ENCODE data around the gene CDH22.

Gene CDH22

DNA sequence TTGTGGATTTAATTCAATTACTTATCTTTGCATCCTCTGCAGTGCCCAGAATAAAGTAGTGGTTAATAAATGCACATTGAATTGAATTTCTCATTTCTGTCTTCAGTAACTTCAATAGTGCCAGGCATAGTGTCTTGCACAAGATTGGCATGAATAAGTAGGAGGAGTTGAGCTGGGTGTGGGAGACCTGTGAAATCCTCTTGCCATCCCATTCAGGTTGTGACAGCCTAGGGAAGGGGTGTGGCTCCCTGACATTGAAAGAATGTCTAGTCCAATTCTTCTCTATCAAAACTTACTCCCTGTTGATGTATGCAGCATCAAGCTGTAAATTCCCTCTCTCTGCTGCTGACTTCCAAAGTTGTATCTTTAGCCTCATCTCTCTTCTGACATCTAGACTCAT lies 73.2 kb downstream of the CDH22 start:
- ATAC-seq, result no peak

DNA sequence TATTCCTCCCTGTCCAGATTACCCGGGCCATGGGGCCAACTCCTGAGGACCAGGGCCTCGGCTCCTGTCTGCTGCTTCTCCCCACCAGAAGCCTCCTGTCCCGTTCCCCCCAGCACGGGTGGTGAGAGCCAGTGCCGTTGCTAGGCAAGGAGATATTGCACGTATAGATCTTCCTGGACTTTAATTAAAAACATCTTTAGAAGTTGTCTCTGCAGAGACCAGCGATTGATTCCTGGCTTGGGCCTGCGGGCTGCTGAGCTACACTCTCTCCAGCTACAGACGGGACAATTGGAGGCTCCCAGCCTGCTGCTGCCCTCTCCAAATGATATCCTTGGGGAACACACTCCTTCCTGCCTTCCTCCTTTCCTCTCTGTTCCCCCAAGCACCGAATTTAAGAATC lies 74.6 kb downstream of the CDH22 start:
- ATAC-seq, result no peak

DNA sequence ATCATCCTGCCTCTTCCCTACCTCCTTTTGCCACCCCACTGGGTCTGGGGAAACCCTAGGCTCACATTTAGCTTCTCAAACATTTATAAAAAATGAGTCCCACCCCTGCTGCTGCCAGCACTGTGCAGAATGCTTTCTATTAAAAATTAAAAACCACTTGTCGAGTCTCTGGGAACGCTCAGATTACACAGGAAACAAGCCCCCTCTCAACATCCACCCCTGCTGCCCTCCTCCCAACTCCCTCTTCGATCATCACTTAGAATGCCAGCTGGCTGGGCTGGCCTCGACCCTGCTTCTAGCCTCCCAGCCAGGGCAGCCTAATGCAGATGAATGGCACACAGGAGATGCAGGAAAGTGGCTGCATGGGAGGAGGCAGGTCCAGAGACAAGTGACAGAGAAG lies 75.8 kb downstream of the CDH22 start:
- ATAC-seq, result no peak

DNA sequence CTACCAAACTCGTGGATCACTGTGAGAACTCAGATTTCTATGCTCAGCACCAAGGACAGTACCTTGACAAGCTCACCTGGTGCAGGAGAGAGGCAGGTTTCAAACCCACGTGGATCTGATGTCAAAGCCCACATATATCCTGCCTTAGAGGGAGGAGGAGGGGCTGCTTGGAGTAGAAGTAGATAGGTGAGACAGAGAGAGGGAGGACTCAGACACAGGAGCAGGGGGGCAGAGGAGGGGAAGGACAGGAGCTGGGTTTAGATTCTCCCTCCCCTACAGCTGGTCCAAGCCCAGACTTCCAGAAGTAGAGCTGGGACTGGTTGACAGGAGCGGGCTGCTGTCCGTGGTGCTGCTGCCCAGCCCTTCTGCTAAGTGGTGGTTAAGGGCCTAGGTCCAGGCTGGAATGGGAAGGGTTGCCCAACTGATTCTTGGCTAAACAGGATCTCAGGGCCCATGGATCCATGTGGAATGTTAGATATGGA lies 77.5 kb downstream of the CDH22 start:
- no peak for ATAC-seq

DNA sequence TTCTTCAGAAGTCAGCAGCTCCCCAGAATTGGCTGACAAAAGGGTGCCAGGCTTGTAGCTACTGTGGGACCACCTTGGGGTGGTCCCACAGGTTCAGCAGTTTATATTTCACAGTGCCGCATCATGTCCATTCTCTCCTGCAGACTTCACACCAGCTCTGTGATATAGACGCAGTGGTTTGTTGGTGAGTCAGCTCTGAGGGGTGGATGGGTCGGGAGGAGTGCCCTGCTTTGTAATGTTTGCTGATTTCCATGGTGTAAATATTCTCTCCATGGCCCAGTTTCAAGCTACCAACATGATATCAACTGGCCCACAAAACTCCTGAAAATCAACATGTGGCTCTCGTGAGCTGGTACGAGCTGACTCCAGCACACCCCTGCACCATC lies 78.2 kb downstream of the CDH22 start:
- no peak for ATAC-seq

DNA sequence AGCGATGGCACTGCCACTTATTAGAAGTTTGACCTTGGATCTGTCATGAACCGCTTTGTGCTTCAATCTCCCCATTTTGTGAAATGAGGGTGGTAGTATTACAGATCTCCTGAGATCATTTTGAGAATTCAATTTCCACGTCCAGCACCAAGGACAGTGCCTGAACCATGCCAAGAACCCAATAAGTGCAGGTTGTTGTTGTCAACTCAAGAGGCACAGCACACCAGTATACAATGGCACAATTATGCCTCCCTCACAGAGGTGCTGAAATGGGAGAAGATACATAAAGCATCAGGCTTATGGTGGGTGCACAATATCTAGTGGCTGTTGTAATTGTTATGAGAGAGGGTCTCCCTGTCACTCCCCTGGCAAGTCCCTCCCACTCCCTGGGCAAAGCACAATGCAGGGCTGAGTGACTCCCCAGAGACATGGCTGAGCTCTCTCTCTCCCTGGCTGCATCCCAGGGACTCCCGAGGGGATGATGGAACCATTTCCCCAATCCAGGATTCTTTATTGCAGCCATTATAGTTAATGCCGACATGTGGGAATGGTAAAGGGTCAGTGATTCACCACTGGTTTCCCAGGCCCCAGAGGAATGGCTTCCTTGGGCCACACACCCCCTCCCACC lies 78.7 kb downstream of the CDH22 start:
- ATAC-seq, result no peak

DNA sequence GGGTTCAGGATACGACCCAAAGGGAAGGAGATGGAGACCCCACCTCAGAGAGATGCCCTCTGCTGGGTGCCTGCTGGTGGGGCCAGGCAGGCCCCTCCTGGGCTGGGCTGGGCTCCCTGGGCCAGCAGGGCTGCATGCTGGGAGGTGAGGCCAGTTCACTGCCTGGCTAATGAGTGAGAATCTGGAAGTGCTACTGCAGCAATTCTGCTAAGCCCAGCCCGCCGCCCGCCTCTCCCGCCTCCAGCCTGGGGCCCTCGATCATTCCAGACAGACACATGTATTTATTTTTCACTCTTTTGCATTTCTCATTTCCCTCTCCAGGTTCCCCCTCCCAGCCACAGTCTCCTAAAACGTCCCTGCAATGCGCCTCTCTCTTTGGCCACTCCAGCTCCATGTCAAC lies 79.6 kb downstream of the CDH22 start:
- no peak for ATAC-seq

DNA sequence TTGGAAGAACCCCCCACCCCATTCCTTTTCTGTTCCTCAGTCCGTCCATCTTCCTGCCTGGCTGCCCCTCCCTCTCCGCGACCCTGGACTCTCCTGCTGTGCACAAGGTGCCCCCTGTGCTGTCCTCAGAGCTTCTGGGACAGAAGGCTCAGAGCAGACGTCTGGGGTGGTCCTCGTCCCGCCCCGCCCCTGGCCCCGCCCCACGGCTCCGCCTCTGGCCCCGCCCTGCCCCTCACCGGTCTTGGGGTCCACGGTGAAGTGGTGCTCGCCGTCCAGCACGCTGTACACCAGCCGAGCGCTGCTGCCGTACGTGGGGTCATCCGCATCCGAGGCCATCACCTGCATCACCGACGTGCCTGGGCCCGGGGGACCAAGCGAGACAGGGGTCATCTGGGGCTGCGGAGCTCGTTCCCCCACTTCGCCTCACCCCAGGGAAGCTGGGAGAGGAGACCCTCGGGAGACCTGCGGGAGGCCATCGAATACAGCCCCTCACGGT lies 81.0 kb downstream of the CDH22 start:
- no peak for ATAC-seq

DNA sequence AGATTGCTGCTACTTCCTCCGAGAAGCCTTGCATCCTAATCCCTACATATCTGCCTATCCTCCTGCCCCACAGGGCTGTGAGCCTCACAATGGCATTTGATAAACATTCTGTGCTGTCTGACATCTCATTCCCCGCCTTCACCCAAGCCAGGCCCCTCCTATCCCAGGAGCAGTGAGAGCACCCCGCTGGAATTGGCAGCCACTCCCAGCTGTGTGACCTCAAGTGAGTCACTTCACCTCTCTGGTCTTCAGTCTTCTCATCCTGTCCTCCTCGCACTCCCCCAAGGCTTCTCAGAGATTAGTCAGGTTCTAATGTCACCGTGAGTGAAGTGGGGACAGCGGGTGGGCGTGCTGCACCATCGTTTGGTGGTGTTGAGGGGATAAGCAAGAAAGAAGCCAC lies 81.7 kb downstream of the CDH22 start:
- ATAC-seq, result no peak

DNA sequence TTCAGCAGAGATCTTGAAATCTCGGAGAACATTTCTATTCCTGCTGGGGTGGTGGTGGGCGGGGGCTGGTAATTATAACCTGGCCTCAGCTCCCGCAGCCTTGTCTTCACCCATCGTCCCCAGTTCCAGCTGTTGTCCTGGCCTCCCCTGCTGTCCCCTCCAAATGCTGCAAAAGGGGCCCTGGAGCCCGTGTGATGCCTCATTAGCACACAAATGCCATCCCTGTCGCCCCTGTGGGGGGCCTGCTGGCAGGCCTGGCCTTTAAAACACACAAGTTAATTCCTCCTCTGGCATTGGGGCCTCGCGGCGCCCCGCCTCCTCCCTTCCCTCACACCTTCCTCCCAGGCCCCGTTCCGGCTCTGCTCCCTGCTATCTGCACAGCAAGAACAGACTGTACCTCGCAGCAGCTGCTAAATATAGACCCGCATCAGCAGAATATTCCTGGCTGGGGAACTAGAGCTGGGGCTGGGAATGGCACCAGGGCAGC lies 85.7 kb downstream of the CDH22 start:
- no peak for ATAC-seq

DNA sequence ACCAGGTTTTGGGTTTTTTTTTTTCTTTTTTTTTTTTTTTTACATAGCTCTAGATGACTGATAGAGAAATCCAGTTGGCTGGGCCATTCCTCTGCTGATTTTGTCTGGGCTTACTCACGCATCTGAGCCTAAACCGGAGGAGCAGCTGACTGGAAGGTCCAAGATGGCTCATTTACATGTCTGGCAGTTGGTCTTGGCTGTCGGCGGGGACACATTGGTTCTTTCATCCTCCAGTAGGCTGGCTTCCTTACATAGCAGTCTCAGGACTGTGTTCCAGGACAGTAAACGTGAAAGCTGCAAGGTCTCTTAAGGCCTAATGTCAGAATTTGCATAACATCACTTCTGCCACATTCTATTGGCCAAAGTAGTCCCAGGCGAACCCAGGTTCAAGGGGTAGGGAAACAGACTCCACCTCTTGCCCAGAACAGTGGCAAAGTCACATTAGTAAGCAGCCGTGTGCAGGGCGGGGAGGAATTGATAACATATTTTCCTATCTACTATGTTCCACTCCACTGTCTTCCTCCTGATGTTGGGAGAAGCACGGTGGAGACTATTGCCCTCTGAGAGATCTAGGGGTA lies 87.0 kb downstream of the CDH22 start:
- no peak for ATAC-seq

DNA sequence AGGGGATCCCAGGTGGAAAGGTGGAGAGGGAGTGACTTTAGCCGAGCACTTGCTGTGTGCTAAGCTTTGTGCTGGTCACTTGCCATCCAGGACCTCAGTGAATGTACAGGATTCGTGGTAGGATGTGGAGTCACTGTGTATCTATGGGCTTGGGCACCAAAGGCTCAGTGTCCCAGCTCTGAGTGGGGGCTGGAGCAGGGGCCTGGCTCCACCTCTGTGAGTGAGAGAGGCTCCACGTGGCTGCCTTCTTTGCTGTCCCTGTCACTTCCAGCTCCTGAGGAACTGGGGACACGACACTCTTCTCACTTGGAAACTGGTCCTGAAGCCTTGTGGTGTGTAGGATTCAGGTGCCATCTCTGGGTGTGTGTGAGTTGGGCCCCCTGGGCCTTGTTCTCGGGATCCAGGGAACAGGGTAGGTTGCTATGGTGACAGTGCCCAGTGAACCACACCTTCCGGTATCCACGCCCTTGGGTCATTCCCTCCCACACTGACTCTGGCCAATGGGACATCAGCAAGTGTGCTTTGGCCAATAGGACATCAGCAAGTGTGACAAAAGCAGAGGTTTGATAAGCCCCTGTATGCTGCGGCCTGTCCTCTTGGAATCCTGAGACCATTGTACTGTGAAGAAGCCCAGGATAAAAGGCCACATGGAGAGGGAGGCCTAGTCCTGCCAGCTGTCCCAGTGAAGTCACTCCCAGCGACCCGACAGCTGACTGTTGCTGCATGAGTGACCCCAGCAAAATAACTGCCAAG lies 87.7 kb downstream of the CDH22 start:
- ATAC-seq, result no peak

DNA sequence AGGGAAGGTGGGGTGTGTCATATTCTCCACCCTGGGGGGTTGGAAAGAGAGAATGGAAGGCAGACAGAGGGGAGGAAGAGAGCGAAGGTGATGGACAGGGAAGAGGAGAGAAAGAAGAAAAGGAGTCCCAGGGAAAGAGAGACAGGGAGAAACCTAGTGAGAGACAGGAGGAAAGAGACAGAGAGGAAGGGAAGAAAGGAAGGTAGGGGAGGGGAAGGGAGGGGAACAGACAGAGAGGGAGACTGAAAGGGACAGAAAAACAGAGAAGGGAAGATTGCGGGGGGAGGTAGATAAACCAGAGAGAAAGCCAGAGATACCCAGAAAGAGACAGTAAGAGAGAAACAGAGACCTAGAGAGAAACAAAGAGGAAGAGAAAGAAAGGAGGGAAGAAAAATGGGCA lies 88.4 kb downstream of the CDH22 start:
- ATAC-seq, result no peak

DNA sequence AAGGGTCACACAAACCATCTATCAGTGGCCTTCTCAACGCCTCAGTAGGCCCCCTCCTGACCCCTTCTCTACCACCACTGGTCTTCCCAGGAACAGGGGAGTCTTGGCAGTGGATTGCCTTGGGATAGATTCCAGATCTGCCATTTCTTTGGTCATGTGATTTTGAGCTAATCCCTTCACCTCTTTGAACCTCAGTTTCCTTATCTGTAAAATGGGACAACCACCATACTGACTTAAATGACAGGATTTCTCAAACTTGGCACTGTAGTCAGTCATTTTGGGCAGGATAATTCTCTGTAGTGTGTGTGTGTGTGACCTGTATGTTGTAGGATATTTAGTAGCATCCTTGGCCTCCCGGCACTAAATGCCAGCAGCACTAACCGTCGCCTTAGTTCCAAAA lies 89.1 kb downstream of the CDH22 start:
- ATAC-seq, result no peak

DNA sequence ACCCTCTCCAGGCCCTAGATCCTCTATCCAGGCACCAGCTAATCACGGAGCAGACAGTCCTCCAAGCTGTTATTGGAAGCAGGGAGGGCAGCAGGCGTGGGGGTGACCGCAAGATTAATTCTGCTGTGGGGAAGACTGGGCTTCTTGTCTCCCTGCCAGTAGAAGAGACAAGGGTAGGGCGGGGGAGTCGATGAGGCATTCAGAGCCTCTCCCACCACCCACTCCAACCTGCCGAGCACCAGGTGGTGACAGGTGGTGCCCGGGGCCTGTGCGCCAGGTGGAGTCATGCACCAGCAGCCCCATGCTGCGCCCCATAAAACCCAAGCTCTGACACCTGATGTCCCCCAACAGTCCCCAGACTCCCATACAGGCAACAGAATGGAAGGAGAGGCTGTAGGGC lies 89.6 kb downstream of the CDH22 start:
- no peak for ATAC-seq

DNA sequence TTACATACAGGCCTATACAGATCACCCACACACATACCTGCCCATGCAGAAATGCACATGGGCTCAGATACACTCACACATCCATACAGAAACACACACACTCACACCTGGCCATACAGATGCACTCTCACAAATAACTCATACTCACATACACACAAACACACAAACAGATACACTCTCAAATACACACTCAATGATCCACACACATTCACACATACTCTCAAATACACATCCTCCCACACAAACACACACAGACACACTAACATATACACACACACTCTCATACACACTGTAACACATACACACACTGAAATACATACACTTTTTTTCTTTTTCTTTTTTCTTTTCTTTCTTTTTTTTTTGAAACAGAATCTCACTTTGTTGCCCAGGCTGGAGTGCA lies 90.7 kb downstream of the CDH22 start:
- ATAC-seq, result no peak

DNA sequence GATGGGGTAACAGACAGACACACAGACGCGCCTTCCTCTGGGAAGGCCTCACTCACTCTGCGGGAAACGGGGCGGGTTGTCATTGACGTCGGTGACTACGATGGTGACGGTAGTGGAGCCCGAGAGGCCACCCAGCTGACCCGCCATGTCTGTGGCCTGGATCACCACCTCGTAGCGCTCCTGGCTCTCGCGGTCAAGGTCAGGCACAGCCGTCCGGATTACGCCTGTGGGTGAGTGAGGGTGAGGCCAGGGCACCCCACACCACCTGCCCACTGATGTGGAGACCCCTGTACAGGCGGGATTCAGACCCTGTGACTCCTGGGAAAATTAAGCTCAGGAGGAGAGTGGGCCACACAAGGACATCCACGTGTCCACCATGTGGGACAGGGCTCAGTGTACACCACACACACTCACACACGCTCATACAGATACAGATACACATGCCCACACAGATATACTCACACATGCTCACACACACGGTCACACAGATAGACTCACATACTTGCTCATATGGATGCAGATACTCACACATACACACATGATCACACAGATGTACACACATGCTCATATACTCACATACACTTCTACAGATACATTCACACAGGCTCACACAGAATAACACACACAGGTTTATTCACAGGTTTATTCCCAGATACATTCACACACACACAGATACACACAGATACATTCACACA lies 91.4 kb downstream of the CDH22 start:
- no peak for ATAC-seq

DNA sequence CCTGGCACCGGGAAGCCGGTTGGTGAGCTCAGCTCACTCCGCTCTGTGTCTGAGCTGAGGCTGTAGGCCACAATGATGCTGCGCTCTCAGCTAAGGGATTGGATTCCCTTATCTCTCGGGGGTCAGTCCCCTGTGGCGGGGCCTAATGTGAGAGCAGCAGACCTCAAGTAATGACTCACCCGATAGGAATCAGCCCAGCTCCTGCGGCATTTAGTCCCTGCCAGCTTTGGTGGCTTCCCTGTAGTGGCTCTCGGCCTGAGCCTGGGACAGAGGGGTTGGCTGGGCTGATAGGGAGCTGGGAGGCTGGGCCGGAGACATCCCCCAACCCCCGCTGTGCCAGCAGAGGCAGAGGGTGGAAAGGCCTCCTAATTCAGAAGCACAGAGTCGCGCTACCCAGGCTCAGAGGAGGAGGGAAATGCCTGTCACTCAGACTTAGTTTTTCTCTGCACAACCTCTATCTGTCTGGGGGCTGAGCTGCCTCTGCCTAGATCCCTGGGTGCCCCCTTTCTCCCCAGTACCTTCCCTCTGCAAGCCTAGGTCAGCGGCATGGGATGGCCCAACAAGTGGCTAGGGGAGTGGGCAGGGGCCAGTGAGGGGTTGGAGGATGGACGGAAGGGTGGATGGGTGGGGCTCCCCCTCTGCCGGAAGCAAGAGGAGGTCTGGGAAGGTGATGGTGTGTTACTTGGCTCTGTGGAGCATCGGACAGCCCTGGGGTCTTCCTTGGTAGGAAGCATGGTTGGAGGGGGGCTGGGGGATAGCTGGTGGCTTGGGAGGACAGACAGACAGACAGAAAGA lies 92.2 kb downstream of the CDH22 start:
- no peak for ATAC-seq

DNA sequence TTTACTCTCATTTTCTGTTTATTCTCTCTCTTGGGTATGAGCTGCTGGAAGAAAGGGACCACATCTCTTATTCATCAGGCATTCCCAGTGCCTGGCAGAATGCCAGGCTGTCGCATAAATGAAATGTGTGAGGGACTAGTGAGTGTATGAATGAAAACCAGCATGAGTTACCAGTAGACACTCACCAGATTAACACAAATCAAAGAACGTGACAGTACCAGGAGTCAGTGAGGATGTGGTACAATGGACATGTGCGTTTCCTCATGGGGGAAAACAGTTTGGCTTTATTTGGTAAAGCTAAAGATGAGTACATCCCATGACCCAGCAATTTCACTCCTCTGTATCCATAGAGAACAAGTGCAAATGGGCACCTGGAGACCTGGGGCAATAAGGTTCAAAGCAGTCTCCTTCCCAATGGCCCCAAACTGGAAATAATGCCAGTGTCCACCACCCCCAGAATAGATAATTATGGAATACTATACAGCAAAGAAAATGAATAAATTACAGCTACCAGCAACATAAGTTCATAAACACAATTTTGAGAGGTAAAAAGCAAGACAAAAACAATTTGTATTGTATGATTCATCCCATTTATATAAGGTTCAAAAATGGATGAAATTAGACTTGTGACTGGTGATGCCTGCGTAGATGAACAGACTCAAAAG lies 93.3 kb downstream of the CDH22 start:
- no peak for ATAC-seq

DNA sequence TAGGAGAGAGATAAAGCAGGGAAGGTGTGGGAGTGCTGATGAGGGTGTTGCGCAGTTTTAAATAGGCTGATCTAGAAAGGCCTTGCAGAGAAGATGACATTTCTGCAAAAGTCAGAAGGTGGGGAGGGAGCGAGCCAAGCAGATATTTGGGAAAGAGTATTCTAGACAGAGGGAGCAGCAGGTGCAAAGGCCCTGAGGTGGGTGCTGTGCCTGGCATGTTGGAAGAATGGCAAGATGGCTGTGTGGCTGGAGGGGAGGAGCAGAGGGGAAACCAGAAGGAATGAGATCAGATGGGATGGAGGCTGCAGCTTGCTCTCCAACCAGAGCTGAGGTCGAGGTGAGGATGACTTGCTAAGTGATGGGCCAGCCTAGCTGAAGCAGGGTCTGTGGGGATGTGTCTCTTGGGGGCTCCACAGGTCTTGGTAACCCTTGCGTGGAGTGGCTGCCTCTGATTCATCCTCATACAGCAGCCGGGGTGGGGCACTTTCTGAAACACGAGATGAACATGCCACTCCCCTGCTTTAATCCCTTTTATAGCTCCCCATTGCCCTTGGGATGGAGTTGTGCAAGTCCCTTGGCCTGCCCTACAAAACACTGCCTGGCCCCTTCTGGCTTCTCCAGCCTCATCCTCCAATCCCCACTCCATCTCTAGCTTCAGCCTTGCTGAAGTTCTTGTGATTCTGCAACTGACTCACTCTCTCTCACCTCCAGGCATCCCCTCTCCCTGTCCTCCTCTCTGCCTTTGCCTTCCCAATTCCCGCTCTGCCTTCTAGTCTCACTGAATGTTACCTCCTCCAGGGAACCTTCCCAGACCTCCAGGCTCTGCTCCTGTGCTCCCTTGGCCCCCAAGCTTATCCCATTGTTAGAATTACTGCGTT lies 94.1 kb downstream of the CDH22 start:
- ATAC-seq, result no peak

DNA sequence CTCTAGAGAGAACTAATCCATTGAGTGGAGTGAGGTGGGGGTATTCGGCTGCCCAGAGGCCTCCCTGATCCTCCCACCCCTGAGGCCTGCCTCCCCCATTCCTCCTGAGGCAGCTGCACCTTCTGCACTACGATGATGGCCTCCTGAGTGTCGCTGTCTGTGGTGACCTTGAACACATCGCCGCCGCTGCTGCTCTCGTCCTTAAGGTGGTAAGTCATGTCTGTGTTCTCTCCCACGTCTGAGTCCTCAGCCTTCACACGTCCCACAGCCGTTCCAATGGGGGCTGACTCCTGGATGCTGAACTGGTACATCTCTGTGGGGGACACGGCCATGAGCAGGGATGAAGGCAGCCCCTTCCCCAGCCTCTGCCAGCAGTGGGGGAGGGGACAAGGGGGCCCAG lies 95.4 kb downstream of the CDH22 start:
- ATAC-seq, result no peak
